Cardiac muscle cell (in vitro differentiated cells and primary cell): ENCODE results near the gene SLC6A13. TPM values are rescaled to one million over a fixed set of nuclear protein-coding genes. Genes with fewer than 3 reads are reported as not detected.
"Not testable (repeated sequence)": the region's sequence is repeated elsewhere in the genome, so short reads cannot be mapped to it uniquely, and the experiment has no call there.

Experiments used
- DNase-seq, 2 donors: peaks; one replicate each; pipeline versions ENCODE4 v3.0.0 to v3.0.0-alpha.2; 2010 to 2017; ENCODE audit warnings: low read depth in 1 of 2, low spot score in 1 of 2
- H3K27ac ChIP-seq: fragments of 200-600 bp; sonication (generic); 2 replicates; pipeline ENCODE4 v1.5.1; 2016
- H3K27me3 ChIP-seq: fragments of 200-600 bp; sonication (generic); 2 replicates; pipeline ENCODE4 v1.6.0; 2016; ENCODE audit warnings: control low read depth
- H3K36me3 ChIP-seq: fragments of 200-600 bp; sonication (generic); 2 replicates; pipeline ENCODE4 v1.5.1; 2016; ENCODE audit warnings: control low read depth
- H3K4me1 ChIP-seq: fragments of 200-600 bp; sonication (generic); 2 replicates; pipeline ENCODE4 v1.8.1; 2017; ENCODE audit warnings: low read depth, mild to moderate bottlenecking, mixed run types
- H3K4me3 ChIP-seq: fragments of 200-600 bp; sonication (generic); 2 replicates; pipeline ENCODE4 v1.5.1; 2016; ENCODE audit warnings: mild to moderate bottlenecking
- H3K9me3 ChIP-seq: fragments of 200-600 bp; sonication (generic); 2 replicates; pipeline ENCODE4 v1.5.1; 2017; ENCODE audit warnings: low read depth, mild to moderate bottlenecking, control low read depth
- CTCF ChIP-seq: IDR thresholded peaks from 2 replicates; pipeline ENCODE4 v1.5.1; 2012; ENCODE audit warnings: low read depth, mild to moderate bottlenecking, low read length
- polyA plus RNA-seq: library from polyadenylated mRNA; unstranded; fragments of >200 nt; fragmentation: Nextera tagmentation; extraction: Ambion mirVana; gene quantifications from 2 replicates; pipeline ENCODE4 v1.2.1, GENCODE V29; 2016
- total RNA-seq: library from RNA; depleted of rRNA; stranded (reverse); fragments of >200 nt; gene quantifications from 2 replicates; pipeline ENCODE4 v1.2.3, GENCODE V29; 2016

SLC6A13 gene
- total and polyA plus RNA-seq, 2 experiments from 2014 or later = 2.3 to 3.8 TPM

GRCh38 chr12:219891-220352 is 42.7 kb downstream of the SLC6A13 start:
- Histone ChIP-seq H3K4me3 (no peak overlapping the region), H3K27me3 (no peaks in the 10 kb centered on the region), H3K9me3 (no peaks in the 10 kb centered on the region), H3K4me1 (peaks cover 12% of the 10 kb centered on the region), H3K27ac (no peak overlapping the region), H3K36me3 (no peaks in the 10 kb centered on the region)
- peak; percentile 63 for TF ChIP-seq CTCF
- DNase-seq = peak; percentile 51 to 88

- Histone ChIP-seq H3K4me1 (peaks cover 12% of the 10 kb centered on the region), H3K4me3 (no peak overlapping the region), H3K9me3 (no peaks in the 10 kb centered on the region), H3K27me3 (no peaks in the 10 kb centered on the region), H3K36me3 (no peaks in the 10 kb centered on the region), H3K27ac (no peak overlapping the region)
- DNase-seq = peak in 1 of 2 donors; percentile 11
- no peak for TF ChIP-seq CTCF
These were observed 43.7 kb downstream of the SLC6A13 start for GRCh38 chr12:218728-219590.

DNA sequence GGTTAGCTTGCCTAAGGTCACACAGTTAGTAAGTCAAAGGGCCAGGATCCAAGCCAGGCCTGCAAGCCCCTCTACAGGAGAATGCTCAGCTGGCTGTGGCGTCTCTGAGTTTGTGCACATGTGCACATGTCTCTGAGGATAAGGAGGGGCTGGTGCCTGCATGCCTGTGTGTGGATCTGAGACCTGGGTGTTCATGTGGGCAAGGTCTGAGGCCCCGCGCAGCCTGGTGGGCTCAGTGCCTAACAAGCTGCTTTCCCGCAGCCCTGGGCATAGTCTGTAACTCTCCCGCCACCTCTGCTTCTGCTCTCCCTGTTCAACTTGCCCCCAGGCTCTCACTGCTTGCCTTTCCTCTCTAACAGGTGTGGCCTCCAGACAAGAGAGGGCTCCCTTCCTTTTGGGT is 44.4 kb downstream of the SLC6A13 start:
- H3K27ac ChIP-seq = no peak overlapping the region
- no peak for TF ChIP-seq CTCF
- no peaks in the 10 kb centered on the region for H3K27me3 ChIP-seq
- no peaks in the 10 kb centered on the region for H3K9me3 ChIP-seq
- no peak for DNase-seq
- H3K4me3 ChIP-seq = no peak overlapping the region
- no peaks in the 10 kb centered on the region for H3K36me3 ChIP-seq
- H3K4me1 ChIP-seq = peaks cover 12% of the 10 kb centered on the region

- not testable (repeated sequence) for H3K9me3 ChIP-seq, DNase-seq, H3K36me3 ChIP-seq, H3K27ac ChIP-seq, H3K27me3 ChIP-seq, H3K4me3 ChIP-seq
- H3K4me1 ChIP-seq = peaks cover 15% of the 10 kb centered on the region
These were observed 45.6 kb downstream of the SLC6A13 start for GRCh38 chr12:217029-217428.

- H3K4me3 ChIP-seq = no peak overlapping the region
- no peak for TF ChIP-seq CTCF
These were observed 47.5 kb downstream of the SLC6A13 start for GRCh38 chr12:215116-215515.

GRCh38 chr12:214003-214741 is 48.5 kb downstream of the SLC6A13 start, which contains the start of gene SLC6A12:
SLC6A12 (minus strand) TSS chr12:214157; CDS start chr12:209986, 4,171 bp downstream.
- Histone ChIP-seq H3K27ac (no peak within 1 kb of the TSS), H3K4me3 (no peak within 1 kb of the TSS), H3K27me3 (no peaks in the 10 kb centered on the region), H3K4me1 (peaks cover 15% of the 10 kb centered on the region), H3K36me3 (no peaks in the 10 kb centered on the region), H3K9me3 (no peaks in the 10 kb centered on the region)
- TF ChIP-seq CTCF = no peak
- peak in 1 of 2 donors; percentile 21 for DNase-seq

More at GRCh38 chr12:215116-215515, 47.5 kb downstream of the SLC6A13 start:
- no peak overlapping the region for H3K27ac ChIP-seq
- H3K9me3 ChIP-seq = no peaks in the 10 kb centered on the region
- no peak for DNase-seq
- H3K27me3 ChIP-seq = no peaks in the 10 kb centered on the region
- peaks cover 21% of the 10 kb centered on the region for H3K4me1 ChIP-seq
- H3K36me3 ChIP-seq = no peaks in the 10 kb centered on the region
